HG03280 (cell line): Measurements from ENCODE around the gene CFB.
"Not testable (repeated sequence)": the region's sequence is repeated elsewhere in the genome, so short reads cannot be mapped to it uniquely, and the experiment has no call there.

Source experiments
- ATAC-seq: cut with Tn5 transposase; IDR thresholded peaks from one replicate; pipeline ENCODE4 v1.9.1; 2021; ENCODE audit warnings: mild to moderate bottlenecking, moderate library complexity; ENCODE audit not compliant: unreplicated experiment

The CFB gene

GRCh38 chr6:31911826-31912585 lies 33.9 kb upstream of the CFB start:
- ATAC-seq, result no peak

DNA sequence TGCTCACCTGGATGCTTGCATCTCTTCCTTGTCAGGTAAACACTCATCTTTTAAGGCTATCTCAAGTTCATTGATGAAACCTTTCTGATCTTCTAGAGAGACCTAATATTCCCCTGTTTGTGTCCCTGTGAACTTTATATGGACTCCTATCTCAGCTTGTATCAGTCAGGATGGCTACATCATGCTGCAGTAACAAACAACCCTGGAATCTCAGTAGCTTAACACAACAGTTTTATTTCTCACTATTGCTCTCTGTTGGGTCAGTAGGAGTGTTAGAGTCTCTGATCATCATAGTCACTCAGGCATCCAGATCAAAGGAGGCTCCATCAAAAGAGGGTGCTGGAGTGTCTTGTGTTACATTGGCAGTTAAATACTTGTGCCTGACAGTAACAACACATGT lies 30.5 kb upstream of the CFB start:
- ATAC-seq, result no peak

- ATAC-seq, result no peak
Observed at GRCh38 chr6:31915756-31916155, 30.1 kb upstream of the CFB start.

DNA sequence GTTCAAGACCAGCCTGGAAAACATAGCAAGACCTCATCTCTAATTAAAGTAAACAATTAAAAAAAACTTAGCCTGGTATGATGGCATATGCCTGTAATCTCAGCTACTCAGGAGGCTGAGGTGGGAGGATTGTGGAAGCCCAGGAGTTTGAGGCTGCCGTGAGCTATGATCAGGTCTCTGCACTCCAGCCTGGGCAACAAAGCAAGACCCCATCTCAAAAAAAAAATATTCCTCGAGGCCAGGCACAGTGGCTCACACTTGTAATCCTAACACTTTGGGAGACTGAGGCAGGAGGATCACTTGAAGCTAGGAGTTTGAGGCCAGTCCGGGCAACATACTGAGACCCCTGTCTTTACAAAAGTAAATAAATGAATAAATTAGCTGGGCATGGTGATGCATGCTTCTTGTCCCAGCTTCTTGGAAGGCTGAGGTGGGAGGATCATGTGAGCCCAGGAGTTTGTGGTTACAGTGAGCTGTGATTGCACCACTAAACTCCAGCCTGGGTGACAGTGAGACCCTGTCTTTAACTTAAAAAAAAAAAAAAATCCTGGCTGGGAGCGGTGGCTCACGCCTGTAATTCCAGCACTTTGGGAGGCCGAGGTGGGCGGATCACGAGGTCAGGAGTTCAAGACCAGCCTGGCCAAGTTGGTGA lies 27.7 kb upstream of the CFB start:
- ATAC-seq, result no peak

- no peak for ATAC-seq
Observed at GRCh38 chr6:31919624-31920303, 26.1 kb upstream of the CFB start.

GRCh38 chr6:31920811-31921210 lies 25.1 kb upstream of the CFB start:
- no peak for ATAC-seq

- ATAC-seq, result no peak
Observed at GRCh38 chr6:31922942-31923341, 23.0 kb upstream of the CFB start.

DNA sequence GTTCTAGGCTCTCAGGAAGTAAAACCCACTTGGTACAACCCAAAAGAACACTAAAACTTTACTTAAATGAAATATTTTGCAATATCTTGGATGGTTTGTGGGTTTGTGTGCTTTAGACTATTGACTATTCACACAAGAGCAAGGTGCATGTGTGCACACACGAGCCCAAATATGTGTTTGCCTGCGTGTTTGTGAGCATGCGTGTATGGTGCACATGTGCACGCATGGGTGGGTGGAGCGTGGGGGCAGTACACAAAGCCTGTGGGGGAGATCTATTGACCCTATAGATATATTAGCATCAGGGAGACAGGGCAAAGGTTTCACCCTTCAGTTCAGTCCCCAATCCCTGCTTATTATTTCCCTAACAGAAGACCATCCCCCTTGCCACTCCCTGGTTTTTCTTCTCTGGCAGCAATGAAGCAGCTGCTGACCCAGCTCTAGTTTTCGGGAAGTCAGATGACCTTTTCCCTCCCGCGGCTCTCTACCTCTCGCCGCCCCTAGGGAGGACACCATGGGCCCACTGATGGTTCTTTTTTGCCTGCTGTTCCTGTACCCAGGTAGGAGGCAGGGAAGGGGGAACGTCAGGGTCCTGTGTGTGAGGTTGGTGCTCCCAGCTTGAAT lies 18.5 kb upstream of the CFB start, which contains the start of gene C2:
TSS of gene C2 (plus strand) at position 476 of the 621 bp plus-strand sequence. CDS start at position 512, 36 bp downstream.
- no peak for ATAC-seq

DNA sequence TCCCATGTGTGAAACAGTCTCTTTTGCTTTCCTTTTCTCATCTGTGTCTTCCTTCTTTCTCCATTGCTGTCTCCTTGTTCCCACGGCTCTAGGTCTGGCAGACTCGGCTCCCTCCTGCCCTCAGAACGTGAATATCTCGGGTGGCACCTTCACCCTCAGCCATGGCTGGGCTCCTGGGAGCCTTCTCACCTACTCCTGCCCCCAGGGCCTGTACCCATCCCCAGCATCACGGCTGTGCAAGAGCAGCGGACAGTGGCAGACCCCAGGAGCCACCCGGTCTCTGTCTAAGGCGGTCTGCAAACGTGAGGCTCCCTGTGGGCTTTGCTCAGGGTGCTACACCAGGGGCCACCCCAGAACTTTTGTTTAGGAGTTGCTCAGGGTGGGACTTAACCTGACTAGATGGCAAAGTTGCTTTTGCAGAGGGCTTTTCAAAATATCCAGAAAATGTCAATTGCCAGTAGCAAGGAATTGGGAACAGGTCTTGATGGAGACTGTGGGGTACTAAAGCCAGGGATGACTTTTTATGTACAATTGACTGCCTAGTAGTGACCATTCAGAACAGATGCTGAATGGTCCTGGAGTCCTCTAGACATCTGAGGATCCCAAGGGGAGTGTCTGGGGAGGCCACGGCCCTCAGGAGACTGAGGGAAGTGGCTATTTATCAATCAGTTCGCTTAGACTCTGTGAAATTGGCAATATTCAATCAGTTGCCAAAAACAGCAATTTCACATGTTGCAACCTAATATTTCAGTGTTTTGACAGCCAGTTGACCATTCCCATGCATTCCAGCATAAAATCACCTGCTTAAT lies 17.8 kb upstream of the CFB start:
- no peak for ATAC-seq

GRCh38 chr6:31928672-31928939 lies 17.3 kb upstream of the CFB start:
- no peak for ATAC-seq

DNA sequence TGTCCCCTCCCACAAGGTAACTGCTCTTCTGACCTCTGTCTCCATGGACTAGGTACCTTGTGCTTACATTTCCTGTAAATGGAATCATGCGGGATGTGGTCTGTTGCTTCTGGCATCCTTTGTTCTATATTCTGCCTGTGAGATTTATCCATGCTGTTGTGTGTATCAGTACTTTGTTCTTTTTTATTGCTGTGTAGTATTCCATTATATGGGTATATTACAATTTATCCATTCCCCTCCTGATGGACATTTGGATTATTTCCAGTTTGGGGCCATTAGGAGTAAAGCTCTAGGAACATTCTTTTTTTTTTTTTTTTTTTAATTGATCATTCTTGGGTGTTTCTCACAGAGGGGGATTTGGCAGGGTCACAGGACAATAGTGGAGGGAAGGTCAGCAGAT lies 14.9 kb upstream of the CFB start:
- ATAC-seq, result no peak

DNA sequence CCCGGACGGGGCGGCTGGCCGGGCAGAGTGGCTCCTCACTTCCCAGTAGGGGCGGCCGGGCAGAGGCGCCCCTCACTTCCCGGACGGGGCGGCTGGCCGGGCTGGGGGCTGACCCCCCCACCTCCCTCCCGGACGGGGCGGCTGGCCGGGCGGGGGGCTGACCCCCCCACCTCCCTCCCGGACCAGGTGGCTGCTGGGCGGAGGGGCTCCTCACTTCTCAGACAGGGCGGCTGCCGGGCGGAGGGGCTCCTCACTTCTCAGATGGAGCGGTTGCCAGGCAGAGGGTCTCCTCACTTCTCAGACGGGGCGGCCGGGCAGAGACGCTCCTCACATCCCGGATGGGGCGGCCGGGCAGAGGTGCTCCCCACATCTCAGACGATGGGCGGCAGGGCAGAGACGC lies 13.8 kb upstream of the CFB start:
- ATAC-seq, result not testable (repeated sequence)

DNA sequence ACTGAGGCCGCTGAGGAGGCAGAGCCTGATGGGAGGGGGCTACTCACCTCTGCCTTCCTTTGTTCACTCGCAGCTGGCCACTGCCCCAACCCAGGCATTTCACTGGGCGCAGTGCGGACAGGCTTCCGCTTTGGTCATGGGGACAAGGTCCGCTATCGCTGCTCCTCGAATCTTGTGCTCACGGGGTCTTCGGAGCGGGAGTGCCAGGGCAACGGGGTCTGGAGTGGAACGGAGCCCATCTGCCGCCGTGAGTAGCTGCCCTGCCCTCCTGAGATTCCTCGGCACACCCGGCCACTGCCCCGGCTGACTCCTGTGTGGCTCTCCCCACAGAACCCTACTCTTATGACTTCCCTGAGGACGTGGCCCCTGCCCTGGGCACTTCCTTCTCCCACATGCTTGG lies 12.4 kb upstream of the CFB start:
- ATAC-seq, result no peak

GRCh38 chr6:31935021-31935420 lies 10.9 kb upstream of the CFB start:
- ATAC-seq, result no peak

DNA sequence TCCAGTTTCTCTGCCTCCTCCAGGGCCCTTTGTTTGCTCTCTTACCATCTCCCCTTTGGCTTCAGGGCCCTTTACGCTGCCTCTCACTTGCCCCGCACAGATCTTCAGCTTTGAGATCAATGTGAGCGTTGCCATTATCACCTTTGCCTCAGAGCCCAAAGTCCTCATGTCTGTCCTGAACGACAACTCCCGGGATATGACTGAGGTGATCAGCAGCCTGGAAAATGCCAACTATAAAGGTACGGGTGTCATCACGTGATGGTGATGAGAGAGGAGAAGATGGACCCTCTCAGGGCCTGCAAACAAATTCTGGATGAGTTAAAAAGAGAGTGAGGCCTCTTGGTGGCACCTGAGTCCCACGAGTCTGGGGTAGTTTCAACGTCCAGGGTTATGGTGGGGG lies 10.1 kb upstream of the CFB start:
- ATAC-seq, result no peak

- no peak for ATAC-seq
Observed at GRCh38 chr6:31940256-31940664, 5.6 kb upstream of the CFB start.

DNA sequence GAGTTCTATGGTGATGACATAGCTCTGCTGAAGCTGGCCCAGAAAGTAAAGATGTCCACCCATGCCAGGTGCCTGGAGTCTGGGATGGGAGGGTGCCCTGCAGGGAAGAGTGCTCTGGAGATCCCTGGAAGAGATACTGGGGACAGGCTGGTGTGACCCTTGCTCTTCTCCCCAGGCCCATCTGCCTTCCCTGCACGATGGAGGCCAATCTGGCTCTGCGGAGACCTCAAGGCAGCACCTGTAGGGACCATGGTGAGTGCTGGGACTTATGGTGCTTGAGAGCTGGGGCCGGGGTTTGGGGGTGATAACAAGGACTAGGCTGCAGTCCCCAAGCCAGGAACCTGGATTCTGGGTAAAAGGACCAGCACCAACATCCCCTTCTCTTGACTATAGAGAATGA lies 2.2 kb upstream of the CFB start:
- no peak for ATAC-seq

DNA sequence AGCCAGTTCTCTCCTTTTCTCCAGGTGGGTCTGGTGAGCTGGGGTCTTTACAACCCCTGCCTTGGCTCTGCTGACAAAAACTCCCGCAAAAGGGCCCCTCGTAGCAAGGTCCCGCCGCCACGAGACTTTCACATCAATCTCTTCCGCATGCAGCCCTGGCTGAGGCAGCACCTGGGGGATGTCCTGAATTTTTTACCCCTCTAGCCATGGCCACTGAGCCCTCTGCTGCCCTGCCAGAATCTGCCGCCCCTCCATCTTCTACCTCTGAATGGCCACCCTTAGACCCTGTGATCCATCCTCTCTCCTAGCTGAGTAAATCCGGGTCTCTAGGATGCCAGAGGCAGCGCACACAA lies 765 bp upstream of the CFB start:
- no peak for ATAC-seq

DNA sequence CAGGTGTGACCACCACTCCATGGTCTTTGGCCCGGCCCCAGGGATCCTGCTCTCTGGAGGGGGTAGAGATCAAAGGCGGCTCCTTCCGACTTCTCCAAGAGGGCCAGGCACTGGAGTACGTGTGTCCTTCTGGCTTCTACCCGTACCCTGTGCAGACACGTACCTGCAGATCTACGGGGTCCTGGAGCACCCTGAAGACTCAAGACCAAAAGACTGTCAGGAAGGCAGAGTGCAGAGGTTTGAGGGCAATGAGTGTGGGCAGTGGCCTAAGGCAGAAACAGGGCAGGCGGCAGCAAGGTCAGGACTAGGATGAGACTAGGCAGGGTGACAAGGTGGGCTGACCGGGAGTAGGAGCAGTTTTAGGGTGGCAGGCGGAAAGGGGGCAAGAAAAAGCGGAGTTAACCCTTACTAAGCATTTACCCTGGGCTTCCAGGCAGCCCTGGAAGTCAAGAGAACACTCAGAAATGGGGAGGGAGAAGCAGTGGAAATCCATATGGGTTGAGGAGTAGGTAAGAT lies 533 bp downstream of the CFB start:
- no peak for ATAC-seq

DNA sequence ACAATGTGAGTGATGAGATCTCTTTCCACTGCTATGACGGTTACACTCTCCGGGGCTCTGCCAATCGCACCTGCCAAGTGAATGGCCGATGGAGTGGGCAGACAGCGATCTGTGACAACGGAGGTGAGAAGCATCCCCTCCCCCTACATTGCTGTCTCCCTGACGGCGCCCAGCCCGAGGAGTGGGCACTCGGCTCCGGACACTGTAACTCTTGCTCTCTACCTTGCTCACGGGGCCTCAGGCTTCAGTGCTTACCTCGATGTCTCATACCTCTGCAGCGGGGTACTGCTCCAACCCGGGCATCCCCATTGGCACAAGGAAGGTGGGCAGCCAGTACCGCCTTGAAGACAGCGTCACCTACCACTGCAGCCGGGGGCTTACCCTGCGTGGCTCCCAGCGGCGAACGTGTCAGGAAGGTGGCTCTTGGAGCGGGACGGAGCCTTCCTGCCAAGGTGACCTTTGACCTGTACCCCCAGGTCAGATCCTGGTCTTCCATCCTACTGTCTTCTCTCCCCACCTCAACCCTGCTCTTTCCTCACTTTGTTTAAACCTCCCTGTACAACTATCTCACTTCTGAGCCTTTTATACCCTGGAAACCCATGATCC lies 1.3 kb downstream of the CFB start:
- no peak for ATAC-seq
